ENCODE measurements around the gene UBE2G1. TPM values are rescaled to one million over a fixed set of nuclear protein-coding genes. Genes with fewer than 3 reads are reported as not detected.
A peak's percentile ranks its signal among the peaks of the same experiment; 100 is the strongest.
"Not testable (repeated sequence)": the region's sequence is repeated elsewhere in the genome, so short reads cannot be mapped to it uniquely, and the experiment has no call there.

The UBE2G1 gene
- total RNA-seq, 1 donor from 2014 or later: 57.6 TPM

DNA sequence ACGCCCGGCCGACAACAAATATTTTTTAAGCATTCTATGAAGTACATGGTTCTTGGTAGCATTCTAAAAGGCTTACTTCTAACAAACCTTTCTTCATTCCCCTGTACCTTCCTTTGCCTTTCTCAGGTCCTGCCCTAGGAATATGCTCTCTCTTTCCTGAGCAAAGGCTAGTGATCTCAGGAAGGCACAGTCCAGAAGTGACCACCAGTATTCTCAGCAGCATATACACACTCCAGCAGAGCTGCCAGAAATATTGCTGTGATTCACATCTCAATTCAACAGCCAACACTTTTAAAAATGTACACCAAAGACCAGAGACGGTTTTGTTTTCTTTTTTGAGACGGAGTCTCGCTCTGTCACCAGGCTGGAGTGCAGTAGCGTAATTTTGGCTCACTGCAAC is 61.3 kb downstream of the UBE2G1 start:
- no peak for DNase-seq (ENCODE audit: low spot score)

DNA sequence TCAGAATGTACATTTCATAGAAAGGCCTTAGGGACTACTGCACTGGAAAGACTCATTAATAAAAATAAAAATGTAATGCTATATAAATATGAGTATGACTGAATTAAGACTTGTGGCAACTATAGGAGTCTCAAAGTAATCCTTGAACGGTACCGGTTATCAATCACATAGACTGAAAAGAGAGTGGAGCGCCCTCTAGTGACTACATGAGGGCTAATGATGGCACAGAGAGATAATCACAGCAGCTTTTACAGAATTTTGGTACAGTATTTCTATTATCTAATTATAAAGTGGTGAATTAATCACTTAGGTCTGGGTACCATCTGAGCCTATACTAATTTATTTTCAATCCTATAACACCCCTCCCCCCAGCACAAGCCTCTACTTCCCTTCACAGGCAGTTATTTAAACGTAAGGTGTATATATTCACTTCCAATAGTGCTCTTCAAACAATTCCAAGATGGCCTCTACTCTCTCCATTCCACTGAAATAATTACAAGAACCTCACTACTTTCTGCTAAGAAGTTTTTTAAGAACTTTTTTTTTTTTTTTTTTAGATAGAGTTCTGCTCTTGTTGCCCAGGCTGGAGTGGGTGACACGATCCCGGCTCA is 62.0 kb downstream of the UBE2G1 start:
- no peak for DNase-seq (ENCODE audit: low spot score)

DNA sequence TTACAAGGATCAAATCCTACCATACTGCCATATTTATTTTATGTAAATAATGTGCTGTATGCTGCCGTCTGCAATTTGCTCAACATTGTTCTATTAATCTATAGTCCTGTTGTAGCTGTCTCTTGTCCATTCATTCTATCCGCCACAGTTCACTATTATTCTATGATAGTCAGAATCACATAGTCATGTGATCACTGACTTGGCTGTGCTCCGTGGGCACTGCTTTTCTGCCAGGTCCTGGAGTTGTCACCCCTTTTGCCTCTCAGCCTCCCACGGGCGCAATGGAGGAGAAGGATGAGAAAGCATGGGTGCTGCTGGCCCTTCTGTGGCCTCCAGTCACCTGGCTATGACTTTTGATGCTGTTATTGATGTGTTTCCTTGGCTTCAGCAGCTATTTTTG is 65.4 kb downstream of the UBE2G1 start:
- no peak for DNase-seq (ENCODE audit: low spot score)

DNA sequence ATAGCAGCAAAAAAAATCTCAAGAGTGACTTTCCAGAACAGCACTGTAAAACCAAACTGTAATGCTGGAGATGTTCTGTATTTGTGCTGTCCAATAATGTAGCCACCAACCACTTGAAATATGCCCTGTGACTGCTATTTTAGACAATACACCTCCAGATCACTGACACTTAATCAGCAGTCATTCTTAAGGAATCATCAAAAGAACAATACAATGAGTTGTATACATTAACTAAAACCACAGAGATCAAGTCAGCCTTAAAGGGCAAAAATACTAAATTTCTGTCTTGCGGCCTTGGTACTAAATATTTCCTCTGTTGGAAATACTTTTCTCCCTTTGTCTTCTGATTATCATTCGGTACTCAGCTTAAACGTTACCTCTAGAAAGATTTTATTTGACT is 69.1 kb downstream of the UBE2G1 start:
- DNase-seq (ENCODE audit: low spot score): no peak

DNA sequence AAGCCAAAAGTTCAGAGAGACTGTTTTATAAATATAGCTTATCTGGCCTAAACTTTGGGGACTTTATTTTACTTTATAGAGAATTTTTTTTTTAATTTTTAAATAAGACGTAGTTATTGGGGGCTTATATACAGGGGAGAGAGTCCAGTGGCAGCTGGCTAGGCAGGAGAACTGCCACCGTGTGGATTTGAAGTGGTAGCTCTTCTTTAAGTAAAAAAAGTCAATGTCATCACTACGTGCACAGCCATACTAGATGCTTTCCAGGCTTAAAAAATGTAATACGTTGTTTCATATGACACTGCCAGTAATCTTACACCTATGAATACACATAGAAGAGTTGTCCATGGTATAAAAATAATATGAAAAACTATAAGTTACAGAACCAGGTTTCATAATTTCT is 70.8 kb downstream of the UBE2G1 start:
- no peak for DNase-seq (ENCODE audit: low spot score)

DNA sequence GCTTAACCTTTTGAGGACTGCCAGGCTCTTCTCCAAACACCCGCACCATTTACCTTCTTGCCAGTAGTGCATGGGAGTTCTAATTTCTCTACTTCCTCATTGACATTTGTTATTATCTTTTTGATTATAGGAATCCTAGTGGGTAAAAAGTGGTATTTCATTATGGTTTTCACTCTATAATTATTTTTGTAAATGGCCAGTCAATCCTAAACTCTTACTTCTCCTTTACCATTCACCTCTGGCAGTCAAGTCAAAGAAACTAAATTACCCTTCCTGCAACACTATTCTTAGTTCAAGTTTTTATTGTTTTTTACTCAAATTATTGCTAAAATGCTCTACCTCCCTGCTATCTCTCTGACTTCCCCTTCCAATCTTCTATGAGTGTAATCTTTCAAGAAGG is 72.9 kb downstream of the UBE2G1 start:
- no peak for DNase-seq (ENCODE audit: low spot score)

DNA sequence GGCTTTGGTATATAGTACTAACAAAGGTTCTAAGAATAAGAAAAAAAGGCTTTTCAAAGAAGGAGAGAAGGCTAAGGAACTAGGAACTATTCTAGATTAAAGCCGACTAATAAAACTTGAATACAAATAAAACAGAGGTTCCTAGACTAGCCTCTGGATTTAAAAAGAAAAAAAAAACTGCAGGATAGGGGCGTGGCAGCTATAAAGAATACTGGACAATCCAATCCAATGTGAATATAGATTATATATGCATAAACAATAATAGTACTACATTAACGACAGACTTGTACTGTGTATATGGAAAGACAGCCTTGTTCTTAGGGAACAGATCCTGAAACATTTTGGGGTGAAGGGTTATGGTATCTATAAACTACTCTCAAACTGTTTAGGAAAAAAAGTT is 78.8 kb downstream of the UBE2G1 start:
- no peak for DNase-seq (ENCODE audit: low spot score)

DNA sequence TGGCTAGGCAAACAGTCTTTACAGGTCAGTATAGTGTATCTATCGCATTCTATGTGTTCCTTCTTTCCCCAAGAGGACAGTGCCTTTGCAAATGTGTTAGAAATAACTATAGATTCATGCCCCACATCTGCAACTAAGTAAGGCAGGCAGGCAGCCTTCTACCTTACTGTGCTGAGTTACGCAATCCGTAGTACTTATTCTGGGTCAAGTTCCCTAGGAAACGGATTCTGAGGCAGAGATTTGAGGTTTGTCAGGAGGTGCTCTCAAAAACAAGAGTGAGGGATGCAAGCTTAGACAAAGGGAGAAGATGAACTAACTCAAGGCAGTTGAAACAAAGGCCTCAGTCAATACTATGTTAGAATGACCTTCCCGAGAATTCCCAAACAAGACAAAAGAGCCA is 90.0 kb downstream of the UBE2G1 start:
- no peak for DNase-seq (ENCODE audit: low spot score)

DNA sequence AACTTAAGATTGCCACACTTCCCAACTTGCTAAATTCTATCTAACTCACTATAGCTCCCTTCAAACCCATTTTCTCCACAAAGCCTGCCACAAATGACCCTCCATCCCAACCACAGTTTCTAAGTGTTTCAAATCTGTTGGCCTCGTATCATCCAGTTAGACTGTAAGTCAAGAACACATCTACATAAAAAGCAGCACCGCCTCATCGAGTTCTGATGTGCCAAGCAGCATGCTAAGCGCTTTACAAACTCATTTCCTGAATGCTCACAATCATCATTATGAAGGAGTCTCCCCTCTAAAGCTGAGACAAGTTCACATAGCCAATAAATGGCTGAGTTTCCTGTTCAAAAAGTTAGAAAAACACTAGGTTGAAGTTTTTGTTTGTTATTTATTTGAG is 93.5 kb downstream of the UBE2G1 start:
- DNase-seq (ENCODE audit: low spot score): no peak

DNA sequence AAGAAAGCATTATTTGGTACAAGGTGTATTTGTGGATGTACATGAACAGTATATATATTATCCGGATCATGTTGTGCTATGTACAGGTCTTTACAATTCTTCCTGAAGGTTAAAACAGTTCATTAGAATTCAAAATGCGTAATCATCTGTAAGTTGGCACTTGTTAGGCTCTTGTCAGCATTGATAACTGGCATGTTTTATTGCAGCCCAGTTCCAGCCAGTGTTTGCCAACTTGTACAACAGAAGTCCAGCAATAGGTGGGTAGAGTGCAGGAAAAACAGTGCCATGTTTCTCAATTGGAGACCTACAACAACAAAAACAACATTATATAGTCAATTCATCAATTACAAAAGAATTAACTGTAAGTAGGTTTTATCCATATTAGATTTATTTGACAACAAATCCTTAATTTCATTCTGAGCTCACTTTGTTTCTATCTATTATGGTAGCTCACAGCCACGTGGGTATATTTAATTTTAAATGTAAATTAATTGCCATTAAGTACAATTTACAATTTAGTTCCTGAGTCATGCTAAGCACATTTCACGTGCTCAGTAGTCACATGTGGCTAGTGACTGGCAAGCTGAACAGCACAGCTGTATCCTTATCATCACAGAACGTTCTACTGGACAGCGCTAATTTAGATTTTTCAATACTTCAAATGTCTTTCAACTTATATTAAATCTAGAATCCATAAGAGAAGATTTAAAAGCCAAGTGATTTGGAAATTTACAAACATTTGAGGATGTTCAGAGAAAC is 94.1 kb downstream of the UBE2G1 start:
- no peak for DNase-seq (ENCODE audit: low spot score)

DNA sequence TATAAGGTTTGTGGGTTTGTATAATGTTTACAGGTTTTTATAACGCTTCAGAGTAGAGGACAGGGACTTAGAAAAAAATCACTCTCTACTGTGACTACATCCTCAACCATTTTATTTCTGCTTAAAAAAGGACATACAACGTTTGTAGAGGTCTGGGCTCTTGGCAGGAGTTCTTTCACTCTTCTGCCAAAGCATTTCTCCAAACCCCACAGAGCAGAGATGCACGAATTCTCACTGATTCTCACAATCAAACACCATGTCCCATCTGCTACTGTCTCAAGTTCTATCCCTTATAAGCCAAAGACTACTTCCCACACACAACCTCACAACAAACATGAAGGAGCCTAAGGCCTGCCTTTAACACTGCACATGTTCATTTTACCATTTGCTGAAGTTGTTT is 95.7 kb downstream of the UBE2G1 start:
- DNase-seq (ENCODE audit: low spot score): no peak

DNA sequence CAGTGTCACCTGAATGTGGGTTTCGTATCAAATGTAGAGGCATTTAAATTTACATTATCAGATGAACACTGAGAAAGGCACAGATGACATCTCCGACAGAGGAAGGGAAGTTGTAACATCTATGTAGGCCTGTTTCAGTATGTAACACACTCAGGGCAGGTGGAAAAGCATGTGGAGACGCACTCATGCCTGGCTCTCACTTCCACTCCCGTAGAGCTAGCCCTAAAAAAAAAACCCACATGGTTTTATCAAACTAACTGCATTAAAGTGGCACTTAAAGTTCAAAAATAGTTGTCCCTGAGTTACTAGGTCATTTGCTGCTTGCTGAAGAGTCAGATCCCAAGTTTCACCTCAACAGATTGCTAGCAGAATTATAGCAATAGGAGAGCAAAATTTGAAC is 96.6 kb downstream of the UBE2G1 start:
- no peak for DNase-seq (ENCODE audit: low spot score)

DNA sequence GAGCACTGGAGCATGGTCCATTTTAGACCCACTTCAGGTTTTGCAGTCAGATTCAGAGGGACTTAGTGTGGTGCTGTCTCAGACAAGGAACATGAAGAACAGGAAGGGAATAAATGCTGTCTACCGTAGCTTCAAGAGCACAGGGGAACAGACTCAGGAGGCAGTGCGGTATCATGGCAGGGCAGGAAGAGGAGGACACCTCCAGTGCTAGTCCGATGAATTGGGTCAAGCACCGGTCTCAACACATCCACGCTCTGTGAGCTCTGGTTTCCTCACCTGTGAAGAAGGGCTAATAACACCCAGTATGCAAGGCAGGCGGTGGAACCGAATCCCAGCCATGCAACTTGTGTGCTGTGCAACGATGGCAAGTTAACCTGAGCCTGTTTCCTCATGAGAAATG is 99.1 kb downstream of the UBE2G1 start:
- DNase-seq (ENCODE audit: low spot score): no peak

DNA sequence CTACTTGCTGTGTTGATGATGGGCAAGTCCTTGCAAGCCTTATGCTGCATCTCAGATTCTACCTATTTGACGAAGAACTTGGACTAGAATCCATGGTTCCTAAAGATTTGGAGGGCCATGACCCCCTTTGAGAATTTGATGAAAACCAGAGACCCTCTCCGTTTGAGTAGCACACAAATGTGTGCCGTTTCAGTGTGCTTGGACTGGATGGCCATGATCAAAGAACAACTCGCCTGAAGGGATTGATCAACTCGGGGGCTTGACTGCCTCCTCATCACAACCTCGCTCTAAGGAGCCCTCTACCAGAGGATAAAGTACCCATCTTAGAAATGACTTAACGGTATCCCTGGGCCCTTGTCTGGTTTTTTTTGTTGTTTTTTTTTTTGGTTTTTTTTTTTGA is 99.9 kb downstream of the UBE2G1 start:
- no peak for DNase-seq (ENCODE audit: low spot score)

DNA sequence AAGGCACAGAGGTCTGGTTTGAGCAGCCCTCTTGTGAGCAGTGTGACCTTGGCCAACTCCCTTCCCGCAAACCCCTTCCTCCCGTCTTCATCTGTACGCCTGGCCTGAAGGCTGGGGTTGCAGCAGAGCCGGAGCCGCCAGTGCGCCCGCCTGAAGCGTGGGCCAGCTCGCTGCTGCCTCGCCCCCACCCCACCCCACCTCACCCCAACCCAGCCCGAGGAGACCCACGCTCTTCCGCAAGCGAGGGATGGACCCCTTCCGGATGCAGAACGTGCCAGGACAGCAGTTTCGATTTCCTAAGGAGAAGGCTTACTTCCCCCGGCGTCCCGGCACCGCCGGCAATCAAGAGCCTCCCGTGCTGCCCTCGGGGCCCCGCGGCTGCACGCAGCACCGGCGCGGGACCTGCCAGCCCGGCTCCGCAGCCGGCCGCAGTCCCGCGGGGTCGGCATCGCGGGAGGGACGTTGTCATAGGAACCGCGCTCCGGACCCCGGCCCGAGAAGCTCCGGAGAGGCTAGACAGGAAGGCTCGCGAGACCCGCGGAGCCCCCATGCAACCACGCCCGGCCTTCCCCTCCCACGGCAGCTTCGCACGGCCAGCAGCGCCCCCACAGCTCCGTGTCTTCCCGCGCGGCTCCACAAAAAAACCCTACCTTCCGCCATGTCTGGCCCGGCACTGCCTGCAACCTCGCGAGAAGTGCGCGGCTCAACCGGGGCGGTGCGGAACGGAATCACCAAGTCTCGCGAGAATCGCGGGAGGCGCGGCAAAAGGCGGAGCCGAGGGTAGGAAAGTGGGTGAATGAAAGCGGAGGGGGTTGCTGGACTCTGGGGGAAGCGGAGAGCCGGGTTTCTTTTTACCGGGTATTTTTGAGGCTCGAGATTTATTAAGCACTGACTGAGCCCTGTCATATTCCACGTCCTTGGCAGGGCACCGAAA is 102.9 kb downstream of the UBE2G1 start, which contains the start of gene ANKFY1:
Gene ANKFY1, minus strand, starts transcription at position 698 of the 934 bp plus-strand sequence. Its CDS starts 38 bp downstream, at position 660.
- DNase-seq (ENCODE audit: low spot score): peak; percentile 99

DNA sequence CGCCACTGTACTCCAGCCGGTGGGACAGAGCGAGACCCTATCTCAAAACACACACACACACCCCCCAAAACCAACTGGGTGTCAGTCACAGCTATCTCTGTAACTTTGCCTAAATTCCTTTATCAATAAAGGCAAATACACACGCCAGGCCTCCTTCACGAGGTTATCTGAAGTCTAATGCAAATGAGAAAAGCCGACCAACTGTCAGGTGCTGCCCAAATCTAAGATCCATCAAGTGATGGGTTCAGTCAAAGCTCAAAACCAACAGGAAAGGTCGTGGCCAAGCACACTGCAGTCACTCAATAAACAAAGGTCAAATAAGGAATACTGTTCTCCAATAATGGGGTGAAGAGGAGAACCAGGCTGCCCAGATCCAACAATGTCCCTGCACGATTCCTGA is 103.8 kb downstream of the UBE2G1 start:
- DNase-seq (ENCODE audit: low spot score): no peak

DNA sequence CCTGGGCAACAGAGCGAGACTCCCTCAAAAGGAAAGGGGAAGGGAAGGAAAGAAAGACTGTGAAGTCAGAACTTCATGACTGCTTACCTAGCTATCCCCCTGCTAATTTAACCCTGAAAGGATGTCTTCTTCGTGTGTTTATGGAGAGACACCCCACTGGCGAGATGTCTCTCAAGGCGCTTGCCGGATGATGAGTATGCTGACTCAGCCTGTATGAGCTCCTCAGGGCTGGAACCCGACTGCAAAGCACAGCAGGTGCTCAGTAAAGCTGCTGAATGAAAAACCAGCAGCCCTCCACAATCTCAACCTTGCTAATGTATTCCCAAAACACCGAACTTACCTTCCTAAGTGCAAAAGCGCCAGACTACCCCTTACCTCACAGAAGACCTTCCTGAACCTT is 105.0 kb downstream of the UBE2G1 start:
- no peak for DNase-seq (ENCODE audit: low spot score)

DNA sequence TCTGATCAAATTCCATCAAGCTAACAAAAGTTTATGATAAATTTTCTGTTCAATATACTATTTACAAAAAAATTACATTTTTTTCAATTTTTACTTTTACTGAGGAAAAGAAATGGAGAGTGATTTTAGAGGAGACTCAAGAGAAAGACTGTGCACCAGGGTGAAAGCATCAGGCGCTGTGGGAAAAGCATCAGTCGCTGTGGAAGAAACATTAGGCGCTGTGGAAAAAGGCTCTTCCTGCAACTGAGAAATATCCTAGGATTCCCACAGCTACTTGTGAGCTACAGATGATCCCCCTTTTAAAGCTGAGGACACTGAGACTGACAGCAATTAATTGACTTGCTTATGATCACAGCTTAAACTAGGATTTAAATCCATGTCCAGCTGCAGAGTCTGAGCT is 107.6 kb downstream of the UBE2G1 start:
- no peak for DNase-seq (ENCODE audit: low spot score)

DNA sequence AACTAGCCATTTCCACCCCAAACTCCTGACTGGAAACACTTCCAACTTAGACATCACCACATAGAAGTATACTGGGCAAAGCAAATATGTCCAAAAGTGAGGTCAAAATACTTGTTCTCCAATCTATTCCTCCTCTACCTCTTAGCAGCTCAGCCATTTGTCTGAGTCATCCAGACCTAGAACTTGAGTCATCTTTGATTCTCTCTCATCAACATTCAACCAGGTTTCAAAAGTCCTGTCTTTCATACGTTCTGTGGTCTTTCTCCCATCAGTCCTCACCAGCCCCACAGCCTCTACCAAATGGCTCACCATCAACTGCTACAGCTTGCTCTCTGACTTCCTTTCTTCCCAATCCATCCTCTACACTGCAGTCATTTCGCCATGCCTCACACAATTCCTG is 109.5 kb downstream of the UBE2G1 start:
- DNase-seq (ENCODE audit: low spot score): no peak

DNA sequence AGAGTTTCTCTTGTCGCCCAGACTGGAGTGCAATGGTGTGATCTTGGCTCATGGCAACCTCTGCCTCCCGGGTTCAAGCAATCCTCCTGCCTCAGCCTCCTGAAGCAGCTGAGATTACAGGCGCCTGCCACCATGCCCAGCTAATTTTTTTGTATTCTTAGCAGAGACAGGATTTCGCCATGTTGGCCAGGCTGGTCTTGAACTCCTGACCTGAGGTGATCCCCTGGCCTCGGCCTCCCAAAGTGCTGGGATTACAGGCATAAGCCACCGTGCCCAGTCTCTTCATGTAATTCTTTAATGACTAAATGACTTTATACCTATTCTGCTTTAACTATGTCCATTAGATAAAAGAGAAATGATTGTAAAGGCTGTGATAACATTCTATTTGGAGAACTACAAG is 111.2 kb downstream of the UBE2G1 start:
- not testable (repeated sequence) for DNase-seq (ENCODE audit: low spot score)

DNA sequence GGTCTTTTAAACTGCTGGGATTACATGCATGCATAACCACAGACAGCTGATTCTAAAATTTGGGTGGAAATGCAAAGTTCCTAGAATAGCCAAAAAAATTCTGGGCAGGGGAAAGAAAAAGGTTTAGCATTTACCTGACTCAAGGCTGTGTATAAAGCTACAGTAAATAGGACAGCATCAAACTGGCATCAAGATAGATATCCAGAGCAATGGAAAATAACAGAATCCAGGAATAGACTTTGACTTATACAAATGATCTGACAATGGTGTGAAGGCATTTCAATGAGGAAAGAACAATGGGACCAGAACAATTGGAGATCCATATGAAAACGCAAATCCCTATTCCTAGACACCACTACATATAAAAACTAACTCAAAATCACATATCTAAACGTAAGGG is 115.6 kb downstream of the UBE2G1 start:
- no peak for DNase-seq (ENCODE audit: low spot score)

DNA sequence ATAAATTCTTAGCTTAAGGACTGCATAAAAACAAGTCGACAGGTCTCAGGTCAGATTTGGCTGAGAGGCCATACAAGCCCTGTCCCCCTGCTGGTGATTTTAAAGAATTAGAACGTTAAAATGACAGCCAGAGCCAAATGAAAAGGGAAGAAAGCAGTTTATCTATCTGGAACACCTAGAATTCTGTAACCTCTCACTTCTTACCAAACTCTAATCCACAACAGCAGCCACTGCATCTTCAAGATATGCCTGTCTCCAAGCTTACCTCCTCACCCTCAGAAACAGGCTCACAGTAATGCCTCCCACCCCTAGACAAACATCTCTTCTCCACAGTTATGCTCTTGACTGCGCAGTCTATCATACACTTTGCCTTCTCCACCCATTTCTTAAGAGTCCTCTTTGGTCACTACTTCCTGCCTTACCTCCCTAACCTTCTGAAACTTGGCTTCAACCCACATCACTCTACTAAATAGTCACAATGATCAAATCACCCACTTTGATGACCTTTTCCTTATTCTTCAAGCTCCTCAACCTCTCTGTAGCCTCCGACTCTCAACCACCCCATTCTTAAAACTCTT is 116.9 kb downstream of the UBE2G1 start:
- no peak for DNase-seq (ENCODE audit: low spot score)
